Renal pelvis (tissue), 3 donors: ENCODE results near the gene SKOR1. TPM values are rescaled to one million over a fixed set of nuclear protein-coding genes. Genes with fewer than 3 reads are reported as not detected.

ENCODE experiments used
- polyA plus RNA-seq, 3 donors: library from polyadenylated mRNA; unstranded; fragments of 120-200 nt; gene quantifications; one replicate each; pipeline ENCODE4 v1.2.1, GENCODE V29; 2013; ENCODE audit not compliant: insufficient read length in 3 of 3

Gene SKOR1
- polyA plus RNA-seq, 3 donors: 0.41 to 0.58 (median 0.48) TPM

Other genes with a start within 250 kb of the SKOR1 start
- gene RNU6-1, start 14.5 kb downstream of the SKOR1 start, polyA plus RNA-seq: not detected
- gene PIAS1, start 228.8 kb downstream of the SKOR1 start, polyA plus RNA-seq: 10 to 100 TPM; 42.0 to 54.6 (median 51.0) TPM